ENCODE measurements around the gene DOCK1. TPM values are rescaled to one million over a fixed set of nuclear protein-coding genes. Genes with fewer than 3 reads are reported as not detected.

DOCK1 gene
- total RNA-seq, 1 experiment from 2014 or later: 40.0 TPM

DNA sequence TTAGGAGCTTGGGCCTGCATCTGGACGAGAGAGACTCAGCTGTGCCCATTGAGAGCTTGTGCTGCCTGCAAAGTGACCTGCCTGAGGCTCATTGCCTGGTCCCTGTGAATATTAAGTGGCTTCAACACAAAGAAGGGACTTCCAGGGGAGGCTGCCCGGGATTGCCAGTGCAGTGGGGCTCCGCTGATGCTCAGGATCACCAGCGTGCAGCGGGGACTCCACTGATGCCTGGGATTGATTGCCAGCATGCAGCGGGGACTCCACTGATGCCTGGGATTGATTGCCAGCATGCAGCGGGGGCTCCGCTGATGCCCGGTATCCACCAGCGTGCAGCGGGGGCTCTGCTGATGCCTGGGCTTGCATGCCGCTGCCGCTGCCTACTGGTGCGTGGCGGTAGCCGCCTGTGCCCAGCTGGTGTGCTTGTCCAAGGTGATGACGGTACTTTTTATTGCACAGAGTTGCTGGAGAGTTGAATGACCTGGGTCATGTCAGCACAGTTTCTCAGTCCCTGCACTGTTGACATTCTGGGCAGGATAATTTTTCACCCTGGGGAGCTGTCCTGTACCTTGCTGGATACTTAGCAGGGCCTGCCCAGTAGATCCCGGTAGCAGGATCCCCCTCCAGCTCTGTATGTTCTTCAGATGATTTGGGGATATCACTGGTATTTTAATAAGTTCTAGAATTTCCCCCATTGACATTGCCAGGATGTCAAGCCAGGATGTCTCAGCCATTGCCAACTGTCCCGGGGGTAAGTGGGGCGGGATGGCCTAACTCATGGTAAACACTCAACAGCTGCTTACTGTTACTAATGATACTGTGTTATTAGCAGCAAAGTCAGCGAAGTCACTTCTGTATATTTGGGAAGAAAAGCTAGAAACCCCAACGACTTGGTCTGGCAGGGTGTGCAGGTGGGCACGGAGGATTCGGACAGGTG, 13.0 kb downstream of the DOCK1 start:
- Mint-ChIP-seq H3K4me1 (ENCODE audit: insufficient read depth, unreplicated experiment) (peaks cover 6% of the 10 kb centered on the region), H3K27me3 (ENCODE audit: insufficient read depth, unreplicated experiment) (no peaks in the 10 kb centered on the region), H3K36me3 (ENCODE audit: insufficient read depth, unreplicated experiment) (peaks cover 15% of the 10 kb centered on the region), H3K27ac (ENCODE audit: low read depth, unreplicated experiment) (peak overlapping the region; percentile 39), H3K9me3 (ENCODE audit: unreplicated experiment) (no peaks in the 10 kb centered on the region), H3K4me3 (ENCODE audit: unreplicated experiment) (no peak overlapping the region)
- CTCF ChIA-PET: interaction anchor here (1.1 kb wide), 1 partner anchor 11 kb away, joined by 3 read pairs; no protein-coding TSS in a partner anchor
- POLR2A ChIA-PET: no interaction called here
- TF ChIP-seq, protein P1, sequence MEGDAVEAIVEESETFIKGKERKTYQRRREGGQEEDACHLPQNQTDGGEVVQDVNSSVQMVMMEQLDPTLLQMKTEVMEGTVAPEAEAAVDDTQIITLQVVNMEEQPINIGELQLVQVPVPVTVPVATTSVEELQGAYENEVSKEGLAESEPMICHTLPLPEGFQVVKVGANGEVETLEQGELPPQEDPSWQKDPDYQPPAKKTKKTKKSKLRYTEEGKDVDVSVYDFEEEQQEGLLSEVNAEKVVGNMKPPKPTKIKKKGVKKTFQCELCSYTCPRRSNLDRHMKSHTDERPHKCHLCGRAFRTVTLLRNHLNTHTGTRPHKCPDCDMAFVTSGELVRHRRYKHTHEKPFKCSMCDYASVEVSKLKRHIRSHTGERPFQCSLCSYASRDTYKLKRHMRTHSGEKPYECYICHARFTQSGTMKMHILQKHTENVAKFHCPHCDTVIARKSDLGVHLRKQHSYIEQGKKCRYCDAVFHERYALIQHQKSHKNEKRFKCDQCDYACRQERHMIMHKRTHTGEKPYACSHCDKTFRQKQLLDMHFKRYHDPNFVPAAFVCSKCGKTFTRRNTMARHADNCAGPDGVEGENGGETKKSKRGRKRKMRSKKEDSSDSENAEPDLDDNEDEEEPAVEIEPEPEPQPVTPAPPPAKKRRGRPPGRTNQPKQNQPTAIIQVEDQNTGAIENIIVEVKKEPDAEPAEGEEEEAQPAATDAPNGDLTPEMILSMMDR (IDR thresholded peaks at IDR 0.05; ENCODE audit: unreplicated experiment): no peak
- no peak for DNase-seq (ENCODE audit: unreplicated experiment)
- intact Hi-C loops (cut with micrococcal nuclease): no loop called here
- BruUV-seq (replicated peaks): no TSS peak

DNA sequence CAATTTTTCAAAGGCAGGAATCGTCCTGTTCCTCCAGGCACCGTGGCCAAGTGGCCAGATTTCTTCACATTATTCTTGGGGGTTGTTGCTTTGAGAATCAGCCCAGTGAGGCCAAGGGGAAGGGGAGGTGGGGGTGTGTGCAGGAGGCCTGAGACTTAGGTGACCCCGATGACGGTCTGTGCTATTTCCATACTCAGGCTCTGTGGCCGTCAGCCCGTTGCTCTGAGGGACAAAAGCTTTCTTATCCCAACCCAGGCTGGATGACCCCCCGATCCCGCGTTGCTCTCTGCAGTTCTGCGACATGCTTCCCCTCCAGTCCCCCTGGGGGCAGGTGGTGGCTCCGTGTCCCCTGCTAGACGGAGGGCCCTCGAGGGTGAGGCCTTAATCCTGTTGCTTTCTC, 14.2 kb downstream of the DOCK1 start:
- TF ChIP-seq, protein P1 (IDR thresholded peaks at IDR 0.05; ENCODE audit: unreplicated experiment): no peak
- Mint-ChIP-seq H3K27ac (ENCODE audit: low read depth, unreplicated experiment) (no peak overlapping the region), H3K4me1 (ENCODE audit: insufficient read depth, unreplicated experiment) (peaks cover 6% of the 10 kb centered on the region), H3K27me3 (ENCODE audit: insufficient read depth, unreplicated experiment) (no peaks in the 10 kb centered on the region), H3K9me3 (ENCODE audit: unreplicated experiment) (no peaks in the 10 kb centered on the region), H3K36me3 (ENCODE audit: insufficient read depth, unreplicated experiment) (peaks cover 15% of the 10 kb centered on the region), H3K4me3 (ENCODE audit: unreplicated experiment) (no peak overlapping the region)
- intact Hi-C loops (cut with micrococcal nuclease): no loop called here
- ChIA-PET POLR2A (no interaction called here), CTCF (no interaction called here)
- no peak for DNase-seq (ENCODE audit: unreplicated experiment)
- BruUV-seq (replicated peaks): no TSS peak

GRCh38 chr10:126921162-126921561, 15.9 kb downstream of the DOCK1 start:
- no TSS peak for BruUV-seq (replicated peaks)
- intact Hi-C loops (cut with micrococcal nuclease): no loop called here
- ChIA-PET CTCF (interaction anchor here (0.7 kb wide), 1 partner anchor 14 kb away, joined by 3 read pairs; no protein-coding TSS in a partner anchor), POLR2A (interaction anchor here (0.7 kb wide), 1 partner anchor 154 kb away, joined by 3 read pairs; no protein-coding TSS in a partner anchor)
- peaks cover 15% of the 10 kb centered on the region for H3K36me3 Mint-ChIP-seq (ENCODE audit: insufficient read depth, unreplicated experiment)
- no peak overlapping the region for H3K27ac Mint-ChIP-seq (ENCODE audit: low read depth, unreplicated experiment)
- no peaks in the 10 kb centered on the region for H3K27me3 Mint-ChIP-seq (ENCODE audit: insufficient read depth, unreplicated experiment)
- TF ChIP-seq, protein P1 (IDR thresholded peaks at IDR 0.05; ENCODE audit: unreplicated experiment): no peak
- H3K9me3 Mint-ChIP-seq (ENCODE audit: unreplicated experiment): no peaks in the 10 kb centered on the region
- DNase-seq (ENCODE audit: unreplicated experiment): no peak
- H3K4me1 Mint-ChIP-seq (ENCODE audit: insufficient read depth, unreplicated experiment): peaks cover 6% of the 10 kb centered on the region
- H3K4me3 Mint-ChIP-seq (ENCODE audit: unreplicated experiment): no peak overlapping the region

DNA sequence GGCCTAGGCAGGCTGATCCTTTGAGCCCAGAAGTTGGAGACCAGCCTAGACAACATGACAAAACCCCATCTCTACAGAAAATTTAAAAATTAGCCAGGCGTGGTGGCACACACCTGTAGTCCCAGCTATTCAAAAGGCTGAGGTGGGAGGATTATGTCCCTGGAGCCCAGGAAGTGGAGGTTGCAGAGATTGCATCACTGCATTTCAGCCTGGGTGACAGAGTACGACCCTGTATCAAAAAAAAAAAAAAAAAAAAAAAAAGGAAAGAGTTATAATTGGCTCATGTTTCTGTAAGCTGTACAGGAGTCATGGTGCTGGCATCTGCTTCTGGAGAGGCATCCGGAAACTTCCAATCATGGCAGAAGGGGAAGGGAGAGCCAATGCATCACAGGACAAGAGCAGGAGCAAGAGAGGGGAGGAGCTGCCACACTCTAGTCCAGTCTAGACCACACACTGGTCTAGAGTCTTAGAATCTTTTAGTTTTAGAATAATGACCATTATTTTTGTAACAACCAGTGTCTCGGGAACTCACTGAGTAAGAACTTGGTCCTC, 16.8 kb downstream of the DOCK1 start:
- CTCF ChIA-PET: interaction anchor here (0.7 to 1.6 kb wide), 2 partner anchors 13 to 78 kb away, joined by 3 to 5 read pairs; no protein-coding TSS in a partner anchor
- H3K4me1 Mint-ChIP-seq (ENCODE audit: insufficient read depth, unreplicated experiment): peaks cover 6% of the 10 kb centered on the region

More for the DNA sequence above, 16.8 kb downstream of the DOCK1 start:
- intact Hi-C loops (cut with micrococcal nuclease): no loop called here
- Mint-ChIP-seq H3K27ac (ENCODE audit: low read depth, unreplicated experiment) (peak overlapping the region; percentile 67), H3K9me3 (ENCODE audit: unreplicated experiment) (no peaks in the 10 kb centered on the region), H3K36me3 (ENCODE audit: insufficient read depth, unreplicated experiment) (peaks cover 15% of the 10 kb centered on the region), H3K27me3 (ENCODE audit: insufficient read depth, unreplicated experiment) (no peaks in the 10 kb centered on the region), H3K4me3 (ENCODE audit: unreplicated experiment) (no peak overlapping the region)
- BruUV-seq (replicated peaks): no TSS peak
- TF ChIP-seq, protein P1 (IDR thresholded peaks at IDR 0.05; ENCODE audit: unreplicated experiment): no peak
- peak; percentile 39 for DNase-seq (ENCODE audit: unreplicated experiment)
- POLR2A ChIA-PET: no interaction called here
